Gastroesophageal sphincter (tissue), 4 donors: Measurements from ENCODE around the gene TCEAL8. TPM values are rescaled to one million over a fixed set of nuclear protein-coding genes. Genes with fewer than 3 reads are reported as not detected.

Experiments
- ATAC-seq: fragments of 150-250 bp; one replicate; pipeline ENCODE4 v1.9.1; 2016; ENCODE audit warnings: mild to moderate bottlenecking, moderate library complexity
- H3K27ac ChIP-seq, 4 donors: fragments of 200-600 bp; sonication (generic) in 3 of 4; 1 replicate in 3 of 4; 2 replicates in 1 of 4; pipeline ENCODE4 v1.5.1; 2016 to 2019
- H3K27me3 ChIP-seq: fragments of 200-600 bp; sonication (generic); one replicate; pipeline ENCODE4 v1.5.1; 2019
- H3K36me3 ChIP-seq, 2 donors: fragments of 200-600 bp; sonication (generic); one replicate each; pipeline ENCODE4 v1.5.1; 2019; ENCODE audit warnings: control low read depth in 1 of 2
- H3K4me1 ChIP-seq, 3 donors: fragments of 200-600 bp; sonication (generic); 1 replicate in 2 of 3; 2 replicates in 1 of 3; pipeline ENCODE4 v1.5.1; 2016 to 2019; ENCODE audit warnings: control low read depth in 2 of 3
- H3K4me3 ChIP-seq, 2 donors: fragments of 200-600 bp; sonication (generic); one replicate each; pipeline ENCODE4 v1.5.1; 2019; ENCODE audit warnings: mild to moderate bottlenecking in 1 of 2, moderate library complexity in 1 of 2
- H3K9me3 ChIP-seq, 3 donors: fragments of 200-600 bp; sonication (generic); one replicate each; pipeline ENCODE4 v1.5.1; 2017 to 2019; ENCODE audit warnings: control low read depth in 2 of 3
- EP300 ChIP-seq: sonication (generic); formaldehyde crosslinking; IDR thresholded peaks from one replicate; pipeline ENCODE4 v1.6.1; 2017; ENCODE audit warnings: antibody characterized with exemption, mild to moderate bottlenecking
- POLR2A ChIP-seq, 2 donors: fragments of 450-650 bp; IDR thresholded peaks; one replicate each; pipeline ENCODE4 v1.6.1; 2017; ENCODE audit warnings: antibody characterized with exemption in 2 of 2, mild to moderate bottlenecking in 2 of 2, moderate library complexity in 1 of 2
- POLR2AphosphoS5 ChIP-seq: sonication (generic); formaldehyde crosslinking; IDR thresholded peaks from one replicate; pipeline ENCODE4 v1.6.1; 2017; ENCODE audit warnings: antibody characterized with exemption
- WGBS, 2 donors: methylation state at CpG; one replicate each; pipeline ENCODE4 v1.1.5; 2018; ENCODE audit warnings: low coverage in 1 of 2; 5-methylcytosine and 5-hydroxymethylcytosine counted together
- total RNA-seq, 4 donors: library from RNA; depleted of rRNA; stranded (reverse); fragments of >200 nt; gene quantifications; one replicate each; pipeline ENCODE4 v1.1.0, GENCODE V29; 2016
- TF ChIP-seq, protein P1 (sequence below), 4 experiments: fragments of 200-600 bp in 2 of 4; fragments of 450-650 bp in 2 of 4; sonication (generic) in 1 of 4; IDR thresholded peaks; one replicate each; pipeline ENCODE4 v1.5.1; 2017 to 2019; ENCODE audit warnings: antibody characterized with exemption in 4 of 4, mild to moderate bottlenecking in 2 of 4, moderate library complexity in 2 of 4

Gene TCEAL8
- total RNA-seq, 4 donors from 2014 or later = 48.9 to 84.0 (median 64.4) TPM

DNA sequence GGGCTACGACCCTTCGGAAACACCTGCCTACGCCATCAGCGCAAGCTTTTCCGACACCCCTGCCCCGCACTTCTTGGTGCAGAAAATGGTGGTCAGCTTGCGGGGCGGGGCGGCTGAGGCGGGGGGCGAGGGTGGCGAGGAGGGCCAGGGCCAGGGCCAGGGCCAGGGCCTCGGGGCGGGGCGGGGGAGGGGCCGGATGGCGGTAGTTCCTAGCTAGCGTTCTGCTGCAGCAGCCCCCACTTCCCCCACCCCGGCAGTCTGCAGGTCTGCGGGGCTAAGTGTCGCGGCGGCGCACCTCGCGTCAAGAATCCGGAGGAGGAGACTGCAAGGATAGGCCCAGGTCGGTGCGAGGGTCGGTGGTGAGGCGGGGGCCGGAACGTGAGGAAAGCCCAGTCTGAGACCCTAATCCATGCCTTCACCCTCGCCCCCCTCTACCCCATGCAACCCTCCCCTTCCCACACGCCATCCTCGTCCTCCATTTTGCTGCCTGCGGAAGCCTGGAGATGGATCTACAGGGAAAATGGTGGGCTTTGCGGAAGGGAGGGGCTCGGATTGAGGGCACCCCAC, 39.4 kb downstream of the TCEAL8 start:
- TF ChIP-seq EP300 = no peak
- TF ChIP-seq, protein P1, sequence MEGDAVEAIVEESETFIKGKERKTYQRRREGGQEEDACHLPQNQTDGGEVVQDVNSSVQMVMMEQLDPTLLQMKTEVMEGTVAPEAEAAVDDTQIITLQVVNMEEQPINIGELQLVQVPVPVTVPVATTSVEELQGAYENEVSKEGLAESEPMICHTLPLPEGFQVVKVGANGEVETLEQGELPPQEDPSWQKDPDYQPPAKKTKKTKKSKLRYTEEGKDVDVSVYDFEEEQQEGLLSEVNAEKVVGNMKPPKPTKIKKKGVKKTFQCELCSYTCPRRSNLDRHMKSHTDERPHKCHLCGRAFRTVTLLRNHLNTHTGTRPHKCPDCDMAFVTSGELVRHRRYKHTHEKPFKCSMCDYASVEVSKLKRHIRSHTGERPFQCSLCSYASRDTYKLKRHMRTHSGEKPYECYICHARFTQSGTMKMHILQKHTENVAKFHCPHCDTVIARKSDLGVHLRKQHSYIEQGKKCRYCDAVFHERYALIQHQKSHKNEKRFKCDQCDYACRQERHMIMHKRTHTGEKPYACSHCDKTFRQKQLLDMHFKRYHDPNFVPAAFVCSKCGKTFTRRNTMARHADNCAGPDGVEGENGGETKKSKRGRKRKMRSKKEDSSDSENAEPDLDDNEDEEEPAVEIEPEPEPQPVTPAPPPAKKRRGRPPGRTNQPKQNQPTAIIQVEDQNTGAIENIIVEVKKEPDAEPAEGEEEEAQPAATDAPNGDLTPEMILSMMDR (IDR thresholded peaks at IDR 0.05) = no peak
- WGBS, 2 donors = no CpG with 5 or more reads among the region's 39 CpGs
- no peaks in the 10 kb centered on the region for H3K4me1 ChIP-seq

DNA sequence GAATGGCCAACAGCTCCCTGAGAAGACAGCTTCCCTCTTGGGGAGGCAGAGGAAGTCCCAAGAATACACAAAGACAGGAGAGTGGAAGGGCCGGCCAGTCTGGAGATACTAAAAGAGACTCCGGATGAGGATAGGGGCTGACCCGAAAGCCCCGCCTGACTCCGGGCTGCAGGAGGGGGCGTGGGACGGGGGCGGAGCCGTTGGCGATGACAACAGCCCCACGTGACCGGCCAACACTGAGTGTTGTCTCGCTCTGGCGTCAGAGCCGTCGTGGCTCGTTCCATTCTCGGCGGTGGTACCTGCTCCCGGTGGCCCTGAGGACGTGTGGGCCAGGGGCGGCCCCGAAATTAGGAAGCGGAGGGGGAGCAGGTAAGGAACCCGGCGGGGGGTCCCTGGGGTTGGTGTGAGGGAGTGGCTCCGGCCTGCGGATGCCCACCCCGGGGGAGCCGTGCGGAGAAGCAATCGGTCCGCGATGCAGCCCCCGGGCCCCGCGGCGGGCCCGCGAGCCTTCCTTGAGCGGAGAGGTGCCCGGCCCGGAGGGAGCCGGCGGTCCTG, 40.0 kb downstream of the TCEAL8 start, which contains the start of gene BEX4:
Gene BEX4, plus strand, starts transcription at position 239 of the 555 bp plus-strand sequence. CDS start 1,046 bp downstream, outside the sequence.
- Histone ChIP-seq H3K4me1 (no peaks in the 10 kb centered on the region), H3K4me3 (peak within 1 kb of the TSS; percentile 67 to 85), H3K36me3 (no peaks in the 10 kb centered on the region), H3K27me3 (no peaks in the 10 kb centered on the region), H3K9me3 (no peaks in the 10 kb centered on the region), H3K27ac (peak within 1 kb of the TSS; percentile 91 to 94 (median 92))
- ATAC-seq = peak; percentile 97
- TF ChIP-seq EP300 = no peak
- TF ChIP-seq POLR2A (IDR thresholded peaks at IDR 0.05) = peak; percentile 76 to 83
- peak; percentile 93 for TF ChIP-seq POLR2AphosphoS5
- 0% methylated on average over 2 of the region's 45 CpGs; no CpG with 5 or more reads in 1 of the 2 donors for WGBS, 2 donors

More for the DNA sequence above, 39.4 kb downstream of the TCEAL8 start:
- ATAC-seq = peak; percentile 41
- Histone ChIP-seq H3K36me3 (no peaks in the 10 kb centered on the region), H3K9me3 (no peaks in the 10 kb centered on the region), H3K4me3 (peak overlapping the region; percentile 67 to 85), H3K27me3 (no peaks in the 10 kb centered on the region), H3K27ac (peak overlapping the region; percentile 91 to 94 (median 92))

- no peaks in the 10 kb centered on the region for H3K9me3 ChIP-seq
- 81% methylated on average over 4 of the region's 8 CpGs; no CpG with 5 or more reads in 1 of the 2 donors for WGBS, 2 donors
- no peak overlapping the region for H3K27ac ChIP-seq
Observed at GRCh38 chrX:103212749-103213457, 42.1 kb downstream of the TCEAL8 start.

DNA sequence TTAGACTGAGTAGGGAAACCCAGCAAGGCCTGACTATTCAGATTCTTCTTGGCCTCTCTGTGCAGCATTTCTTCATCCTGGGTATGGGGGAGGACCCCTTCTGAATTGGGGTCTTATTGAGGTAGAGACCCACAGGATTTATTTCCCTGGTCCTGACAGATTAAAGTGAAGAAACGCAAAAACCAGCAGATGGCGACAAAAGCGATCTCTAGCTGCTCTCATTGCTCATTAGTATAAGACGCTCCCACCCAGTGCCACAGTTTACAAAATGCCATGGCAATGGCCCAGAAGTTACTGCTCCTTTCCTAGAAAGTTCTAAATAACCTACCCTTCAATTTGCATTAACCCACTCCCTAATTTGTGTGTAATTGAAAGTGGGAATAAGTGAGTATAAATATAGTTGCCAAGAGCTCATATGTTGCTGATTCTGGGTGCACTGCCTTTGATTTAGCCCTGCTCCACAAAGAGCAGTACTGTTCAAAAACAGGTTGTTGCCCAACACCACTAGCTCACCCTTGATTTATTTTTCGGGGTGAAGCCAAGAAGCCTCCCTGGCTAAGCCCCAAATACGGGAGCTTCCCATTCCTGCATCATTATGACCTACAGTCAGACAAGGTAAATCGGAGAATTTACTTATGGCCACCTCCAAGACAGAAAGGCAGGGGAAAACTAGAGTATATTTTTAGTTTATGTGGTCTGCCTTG, 43.8 kb downstream of the TCEAL8 start:
- H3K4me1 ChIP-seq = no peaks in the 10 kb centered on the region
- H3K36me3 ChIP-seq = no peaks in the 10 kb centered on the region
- TF ChIP-seq POLR2A (IDR thresholded peaks at IDR 0.05) = no peak
- TF ChIP-seq, protein P1 (IDR thresholded peaks at IDR 0.05) = peak in 2 of 4 experiments; percentile 9 to 60
- WGBS, 2 donors = 6 to 17% methylated on average over 4 to 5 of the region's 7 CpGs
- H3K27ac ChIP-seq = no peak overlapping the region
- H3K27me3 ChIP-seq = no peaks in the 10 kb centered on the region
- no peak overlapping the region for H3K4me3 ChIP-seq
- no peaks in the 10 kb centered on the region for H3K9me3 ChIP-seq
- no peak for ATAC-seq

More at GRCh38 chrX:103212749-103213457, 42.1 kb downstream of the TCEAL8 start:
- Histone ChIP-seq H3K4me3 (no peak overlapping the region), H3K36me3 (no peaks in the 10 kb centered on the region), H3K27me3 (no peaks in the 10 kb centered on the region), H3K4me1 (no peaks in the 10 kb centered on the region)
- ATAC-seq = no peak
- no peak for TF ChIP-seq POLR2AphosphoS5
- TF ChIP-seq, protein P1 (IDR thresholded peaks at IDR 0.05) = no peak
- no peak for TF ChIP-seq POLR2A (IDR thresholded peaks at IDR 0.05)
- no peak for TF ChIP-seq EP300

- ATAC-seq = no peak
- WGBS, 2 donors = 89 to 100% methylated on average over 1 to 5 of the region's 5 CpGs
- no peaks in the 10 kb centered on the region for H3K27me3 ChIP-seq
- H3K4me1 ChIP-seq = no peaks in the 10 kb centered on the region
- H3K9me3 ChIP-seq = no peaks in the 10 kb centered on the region
- H3K36me3 ChIP-seq = no peaks in the 10 kb centered on the region
- H3K27ac ChIP-seq = no peak overlapping the region
- TF ChIP-seq EP300 (no peak), POLR2AphosphoS5 (no peak), POLR2A (IDR thresholded peaks at IDR 0.05) (no peak)
- TF ChIP-seq, protein P1 (IDR thresholded peaks at IDR 0.05) = no peak
- H3K4me3 ChIP-seq = no peak overlapping the region
Observed at GRCh38 chrX:103210056-103210455, 44.9 kb downstream of the TCEAL8 start.
